Measurements from ENCODE around the gene BCL2L13. TPM values are rescaled to one million over a fixed set of nuclear protein-coding genes. Genes with fewer than 3 reads are reported as not detected.

BCL2L13 gene
- total and polyA plus RNA-seq, 2 experiments from 2014 or later: 34.4 to 38.6 TPM

- Histone ChIP-seq H3K4me2 (no peak overlapping the region), H4K20me1 (ENCODE audit: insufficient read depth, poor library complexity, severe bottlenecking) (no peaks in the 10 kb centered on the region), H3K27ac (no peak overlapping the region), H3K9me3 (ENCODE audit: low read depth) (no peaks in the 10 kb centered on the region), H2AFZ (no peak overlapping the region), H3K27me3 (no peaks in the 10 kb centered on the region), H3K4me1 (ENCODE audit: insufficient read depth) (no peaks in the 10 kb centered on the region), H3K79me2 (no peaks in the 10 kb centered on the region), H3K9me2 (replicated peaks; ENCODE audit: insufficient read depth) (no peaks in the 10 kb centered on the region), H3K36me3 (replicated peaks; ENCODE audit: insufficient read depth, low read depth) (no peaks in the 10 kb centered on the region), H3K4me3 (no peak overlapping the region)
- DNase-seq (ENCODE audit: low spot score): no peak
- TF ChIP-seq EZH2 (IDR thresholded peaks at IDR 0.05; ENCODE audit: borderline replicate concordance): no peak
- no peak for TF ChIP-seq CTCF (IDR thresholded peaks at IDR 0.05; ENCODE audit: poor library complexity)
- TF ChIP-seq EZH2phosphoT487 (IDR thresholded peaks at IDR 0.05; ENCODE audit: low read depth, severe bottlenecking, unreplicated experiment): no peak
Measured at GRCh38 chr22:17698948-17699347, 60.4 kb downstream of the BCL2L13 start.

GRCh38 chr22:17699696-17700340 is 61.3 kb downstream of the BCL2L13 start:
- TF ChIP-seq EZH2phosphoT487 (IDR thresholded peaks at IDR 0.05; ENCODE audit: low read depth, severe bottlenecking, unreplicated experiment): no peak
- TF ChIP-seq CTCF (IDR thresholded peaks at IDR 0.05; ENCODE audit: poor library complexity): no peak
- TF ChIP-seq EZH2 (IDR thresholded peaks at IDR 0.05; ENCODE audit: borderline replicate concordance): no peak
- Histone ChIP-seq H4K20me1 (ENCODE audit: insufficient read depth, poor library complexity, severe bottlenecking) (no peaks in the 10 kb centered on the region), H3K36me3 (replicated peaks; ENCODE audit: insufficient read depth, low read depth) (no peaks in the 10 kb centered on the region), H3K4me2 (no peak overlapping the region), H3K79me2 (no peaks in the 10 kb centered on the region), H3K4me3 (no peak overlapping the region), H3K9me3 (ENCODE audit: low read depth) (no peaks in the 10 kb centered on the region), H3K27ac (no peak overlapping the region), H2AFZ (no peak overlapping the region), H3K9me2 (replicated peaks; ENCODE audit: insufficient read depth) (no peaks in the 10 kb centered on the region), H3K4me1 (ENCODE audit: insufficient read depth) (no peaks in the 10 kb centered on the region), H3K27me3 (no peaks in the 10 kb centered on the region)
- WGBS (ENCODE audit: low lambda C conversion rate, missing lambda C conversion rate): 73% methylated on average over 7 of the region's 7 CpGs
- no peak for DNase-seq (ENCODE audit: low spot score)

- Histone ChIP-seq H3K4me3 (no peak overlapping the region), H3K9me2 (replicated peaks; ENCODE audit: insufficient read depth) (no peaks in the 10 kb centered on the region), H3K27ac (no peak overlapping the region), H2AFZ (no peak overlapping the region), H3K27me3 (no peaks in the 10 kb centered on the region), H4K20me1 (ENCODE audit: insufficient read depth, poor library complexity, severe bottlenecking) (no peaks in the 10 kb centered on the region), H3K4me1 (ENCODE audit: insufficient read depth) (no peaks in the 10 kb centered on the region), H3K79me2 (no peaks in the 10 kb centered on the region), H3K9me3 (ENCODE audit: low read depth) (no peaks in the 10 kb centered on the region), H3K36me3 (replicated peaks; ENCODE audit: insufficient read depth, low read depth) (no peaks in the 10 kb centered on the region), H3K4me2 (no peak overlapping the region)
- TF ChIP-seq CTCF (IDR thresholded peaks at IDR 0.05; ENCODE audit: poor library complexity) (no peak), EZH2phosphoT487 (IDR thresholded peaks at IDR 0.05; ENCODE audit: low read depth, severe bottlenecking, unreplicated experiment) (no peak), EZH2 (IDR thresholded peaks at IDR 0.05; ENCODE audit: borderline replicate concordance) (no peak)
- WGBS (ENCODE audit: low lambda C conversion rate, missing lambda C conversion rate): 58% methylated on average over 3 of the region's 3 CpGs
- DNase-seq (ENCODE audit: low spot score): no peak
Measured at GRCh38 chr22:17700778-17701177, 62.2 kb downstream of the BCL2L13 start.

Measured in hepatocyte (in vitro differentiated cells).